ENCODE data around the gene NEURL1B. TPM values are rescaled to one million over a fixed set of nuclear protein-coding genes. Genes with fewer than 3 reads are reported as not detected.

NEURL1B gene
- total RNA-seq, 2 experiments from 2014 or later = 0.32 to 0.57 TPM

- Histone ChIP-seq H4K20me1 (ENCODE audit: insufficient read depth, low read length) (no peaks in the 10 kb centered on the region), H3K27ac (ENCODE audit: low read depth, low read length, poor library complexity, severe bottlenecking) (no peak overlapping the region), H3K79me2 (ENCODE audit: insufficient read depth, low read depth, low read length) (no peaks in the 10 kb centered on the region), H3K4me1 (ENCODE audit: insufficient read depth, low read length, poor library complexity, severe bottlenecking) (no peaks in the 10 kb centered on the region), H3K4me3 (ENCODE audit: low read depth, low read length, poor library complexity, severe bottlenecking) (no peak overlapping the region), H3K4me2 (ENCODE audit: low read length) (no peak overlapping the region), H3K36me3 (ENCODE audit: insufficient read depth, low read length) (no peaks in the 10 kb centered on the region), H3K9me2 (ENCODE audit: insufficient read depth, low read length) (no peaks in the 10 kb centered on the region), H2AFZ (ENCODE audit: low read length) (no peak overlapping the region), H3K9me3 (ENCODE audit: low read length) (no peaks in the 10 kb centered on the region)
- DNase-seq (ENCODE audit: low spot score) = no peak
- ChIA-PET CTCF (ENCODE audit: unreplicated experiment) (no interaction called here), POLR2A (no interaction called here)
- no peak for TF ChIP-seq EZH2phosphoT487 (IDR thresholded peaks at IDR 0.05; ENCODE audit: borderline replicate concordance, low read depth, low read length)
- TF ChIP-seq CTCF (conservative IDR thresholded peaks at IDR 0.05; ENCODE audit: low read length) = no peak
- no TSS peak for BruUV-seq (replicated peaks)
- intact Hi-C loops (cut with micrococcal nuclease; ENCODE audit: unreplicated experiment) = no loop called here
Measured at GRCh38 chr5:172692981-172693380, 51.9 kb downstream of the NEURL1B start.

DNA sequence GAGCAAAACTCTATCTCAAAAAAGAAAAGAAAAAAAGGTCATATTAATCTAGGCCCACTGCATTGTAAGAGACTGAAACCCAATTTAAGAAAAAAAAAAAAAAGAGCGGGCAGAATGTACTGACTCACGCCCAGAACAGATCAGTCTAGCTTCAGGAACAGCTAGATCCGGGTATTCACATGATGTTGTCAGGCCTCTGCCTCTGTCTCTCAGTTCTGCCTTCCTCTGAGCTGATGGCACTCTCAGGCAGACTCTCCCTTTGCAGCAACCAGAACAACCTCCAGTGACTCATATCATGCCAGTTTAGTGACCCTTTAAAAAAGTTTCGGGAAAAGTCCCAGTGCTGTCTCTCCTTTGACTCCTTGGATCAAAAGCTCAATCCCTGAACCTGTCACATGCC, 53.0 kb downstream of the NEURL1B start:
- Histone ChIP-seq H3K9me3 (ENCODE audit: low read length) (no peaks in the 10 kb centered on the region), H3K36me3 (ENCODE audit: insufficient read depth, low read length) (no peaks in the 10 kb centered on the region), H3K79me2 (ENCODE audit: insufficient read depth, low read depth, low read length) (no peaks in the 10 kb centered on the region), H3K4me2 (ENCODE audit: low read length) (no peak overlapping the region), H3K9me2 (ENCODE audit: insufficient read depth, low read length) (no peaks in the 10 kb centered on the region), H3K4me1 (ENCODE audit: insufficient read depth, low read length, poor library complexity, severe bottlenecking) (no peaks in the 10 kb centered on the region), H4K20me1 (ENCODE audit: insufficient read depth, low read length) (no peaks in the 10 kb centered on the region), H3K27ac (ENCODE audit: low read depth, low read length, poor library complexity, severe bottlenecking) (no peak overlapping the region), H2AFZ (ENCODE audit: low read length) (no peak overlapping the region), H3K4me3 (ENCODE audit: low read depth, low read length, poor library complexity, severe bottlenecking) (no peak overlapping the region)
- no peak for DNase-seq (ENCODE audit: low spot score)
- no TSS peak for BruUV-seq (replicated peaks)
- intact Hi-C loops (cut with micrococcal nuclease; ENCODE audit: unreplicated experiment) = no loop called here
- ChIA-PET CTCF (ENCODE audit: unreplicated experiment) (no interaction called here), POLR2A (no interaction called here)
- TF ChIP-seq CTCF (conservative IDR thresholded peaks at IDR 0.05; ENCODE audit: low read length) (no peak), EZH2phosphoT487 (IDR thresholded peaks at IDR 0.05; ENCODE audit: borderline replicate concordance, low read depth, low read length) (no peak)

DNA sequence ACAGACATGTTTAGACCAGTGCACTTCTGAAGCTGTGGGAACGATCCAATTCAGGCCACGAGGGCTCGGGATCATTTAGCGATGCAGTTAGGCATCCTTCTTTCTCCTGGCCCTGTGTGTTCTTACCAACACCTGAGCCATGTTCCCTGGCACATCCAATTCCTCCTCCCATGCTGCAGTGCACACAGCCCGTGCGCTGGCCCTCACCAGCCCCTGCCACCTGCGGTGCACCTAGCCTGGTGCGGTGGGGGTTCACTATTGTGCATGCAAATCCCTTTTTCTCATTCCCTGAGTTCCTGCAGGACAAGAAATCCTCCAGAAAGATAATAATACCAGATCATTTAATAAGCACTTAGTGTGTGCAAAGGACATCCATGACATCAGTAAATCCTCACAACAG, 53.5 kb downstream of the NEURL1B start:
- Histone ChIP-seq H3K36me3 (ENCODE audit: insufficient read depth, low read length) (no peaks in the 10 kb centered on the region), H3K27ac (ENCODE audit: low read depth, low read length, poor library complexity, severe bottlenecking) (no peak overlapping the region), H3K79me2 (ENCODE audit: insufficient read depth, low read depth, low read length) (no peaks in the 10 kb centered on the region), H2AFZ (ENCODE audit: low read length) (no peak overlapping the region), H3K9me2 (ENCODE audit: insufficient read depth, low read length) (no peaks in the 10 kb centered on the region), H4K20me1 (ENCODE audit: insufficient read depth, low read length) (no peaks in the 10 kb centered on the region), H3K9me3 (ENCODE audit: low read length) (no peaks in the 10 kb centered on the region), H3K4me1 (ENCODE audit: insufficient read depth, low read length, poor library complexity, severe bottlenecking) (no peaks in the 10 kb centered on the region), H3K4me2 (ENCODE audit: low read length) (no peak overlapping the region), H3K4me3 (ENCODE audit: low read depth, low read length, poor library complexity, severe bottlenecking) (no peak overlapping the region)
- CTCF ChIA-PET (ENCODE audit: unreplicated experiment) = no interaction called here
- intact Hi-C loops (cut with micrococcal nuclease; ENCODE audit: unreplicated experiment) = no loop called here
- DNase-seq (ENCODE audit: low spot score) = no peak
- no TSS peak for BruUV-seq (replicated peaks)
- POLR2A ChIA-PET = no interaction called here
- TF ChIP-seq CTCF (conservative IDR thresholded peaks at IDR 0.05; ENCODE audit: low read length) (no peak), EZH2phosphoT487 (IDR thresholded peaks at IDR 0.05; ENCODE audit: borderline replicate concordance, low read depth, low read length) (no peak)
